Activated T-cell treated with anti-CD3 and anti-CD28 coated beads, Interleukin-2, amount 50 U/mL, for 4 hours (primary cell): ENCODE results near the gene OR8A1. TPM values are rescaled to one million over a fixed set of nuclear protein-coding genes. Genes with fewer than 3 reads are reported as not detected.
"Not testable (repeated sequence)": the region's sequence is repeated elsewhere in the genome, so short reads cannot be mapped to it uniquely, and the experiment has no call there.

Experiments used
- ATAC-seq, 2 donors: fragments of 200-7000 bp; cut with Tn5 transposase; one replicate each; pipeline ENCODE4 v1.10.0; 2021
- DNase-seq: peaks from one replicate; pipeline ENCODE4 v3.0.0-alpha.2; 2020
- H3K27me3 Mint-ChIP-seq: one replicate; pipeline ENCODE4 v1.8.0; 2021; ENCODE audit warnings: low read depth, mixed read lengths
- H3K36me3 Mint-ChIP-seq: one replicate; pipeline ENCODE4 v1.8.0; 2022; ENCODE audit warnings: mixed read lengths; ENCODE audit not compliant: insufficient read depth
- H3K4me1 Mint-ChIP-seq: one replicate; pipeline ENCODE4 v1.8.0; 2021; ENCODE audit warnings: low read depth, mixed read lengths
- H3K4me3 Mint-ChIP-seq: one replicate; pipeline ENCODE4 v1.8.0; 2021; ENCODE audit warnings: mild to moderate bottlenecking, moderate library complexity, mixed read lengths
- H3K9me3 Mint-ChIP-seq: one replicate; pipeline ENCODE4 v1.8.0; 2021; ENCODE audit warnings: mixed read lengths
- total RNA-seq, 3 donors: library from RNA; stranded (reverse); gene quantifications; one replicate each; pipeline ENCODE4 v1.2.1, GENCODE V29; 2021

The OR8A1 gene
- total RNA-seq, 3 donors from 2014 or later, result not detected

DNA sequence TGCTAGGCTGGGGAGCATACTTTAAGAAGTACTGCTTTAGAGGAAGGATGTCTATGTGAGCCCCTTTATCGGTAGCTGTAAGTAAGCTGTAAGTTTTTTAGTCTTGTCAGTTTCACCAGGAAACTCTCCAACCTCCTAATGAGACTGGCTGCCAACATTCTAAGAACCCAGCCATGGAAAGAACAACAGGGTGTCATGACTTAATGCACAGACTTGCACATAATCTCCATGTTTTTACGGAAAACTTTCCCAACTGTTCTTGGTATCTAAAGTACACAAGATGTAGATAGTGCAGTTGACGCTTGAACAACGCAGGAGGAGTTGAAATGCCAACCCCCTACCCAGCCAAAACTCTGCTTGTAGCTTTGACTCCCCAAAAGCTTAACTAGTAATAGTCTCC lies 9.0 kb downstream of the OR8A1 start:
- no peaks in the 10 kb centered on the region for H3K36me3 Mint-ChIP-seq
- H3K27me3 Mint-ChIP-seq, result peaks cover 3% of the 10 kb centered on the region
- H3K9me3 Mint-ChIP-seq, result no peaks in the 10 kb centered on the region
- DNase-seq (no peak), ATAC-seq (no peak)
- H3K4me3 Mint-ChIP-seq, result no peak overlapping the region
- no peaks in the 10 kb centered on the region for H3K4me1 Mint-ChIP-seq

DNA sequence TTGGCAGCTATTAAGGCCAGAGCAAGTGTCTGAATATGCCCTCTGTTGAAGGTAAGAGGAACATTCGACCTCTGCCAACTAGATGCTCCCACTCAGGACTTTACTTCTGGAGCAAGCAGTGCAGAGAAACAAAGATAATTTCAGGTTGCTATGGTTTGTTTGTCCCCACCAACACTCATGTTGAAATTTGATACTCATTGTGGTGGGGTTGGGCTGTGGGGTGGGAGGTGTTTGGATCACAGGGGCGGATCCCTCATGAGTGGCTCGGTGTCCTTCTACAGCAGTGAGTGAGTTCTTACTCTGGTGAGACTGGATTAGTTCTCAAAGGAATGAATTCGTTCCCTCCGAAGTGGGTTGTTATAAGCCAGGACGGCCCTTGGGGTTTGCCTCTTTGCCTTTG lies 12.0 kb downstream of the OR8A1 start:
- no peak for DNase-seq
- Mint-ChIP-seq H3K4me1 (no peaks in the 10 kb centered on the region), H3K9me3 (no peaks in the 10 kb centered on the region), H3K36me3 (no peaks in the 10 kb centered on the region), H3K27me3 (peaks cover 3% of the 10 kb centered on the region), H3K4me3 (no peak overlapping the region)
- no peak for ATAC-seq

DNA sequence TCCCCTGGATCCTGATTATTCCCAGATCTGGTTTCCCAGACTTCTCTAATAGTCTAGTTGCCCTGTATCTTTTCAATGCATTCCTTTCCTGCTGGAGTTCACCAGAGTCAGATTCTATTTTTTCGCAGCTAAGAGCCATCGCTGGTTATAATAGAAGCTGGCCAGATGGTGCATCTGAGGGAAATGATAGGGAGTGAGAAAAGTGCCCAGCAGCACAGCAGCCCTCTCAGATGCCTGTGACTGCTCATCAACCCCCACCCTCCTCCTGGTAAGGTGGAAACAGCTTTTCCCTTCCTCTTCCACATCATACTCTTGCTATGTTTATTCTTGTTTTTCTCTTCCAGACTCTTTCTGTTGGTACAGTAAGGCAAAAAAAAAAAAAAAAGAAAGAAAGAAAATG lies 12.8 kb downstream of the OR8A1 start:
- no peaks in the 10 kb centered on the region for H3K4me1 Mint-ChIP-seq
- no peak overlapping the region for H3K4me3 Mint-ChIP-seq
- H3K36me3 Mint-ChIP-seq, result no peaks in the 10 kb centered on the region
- no peaks in the 10 kb centered on the region for H3K9me3 Mint-ChIP-seq
- peaks cover 8% of the 10 kb centered on the region for H3K27me3 Mint-ChIP-seq
- DNase-seq (no peak), ATAC-seq (no peak)

DNA sequence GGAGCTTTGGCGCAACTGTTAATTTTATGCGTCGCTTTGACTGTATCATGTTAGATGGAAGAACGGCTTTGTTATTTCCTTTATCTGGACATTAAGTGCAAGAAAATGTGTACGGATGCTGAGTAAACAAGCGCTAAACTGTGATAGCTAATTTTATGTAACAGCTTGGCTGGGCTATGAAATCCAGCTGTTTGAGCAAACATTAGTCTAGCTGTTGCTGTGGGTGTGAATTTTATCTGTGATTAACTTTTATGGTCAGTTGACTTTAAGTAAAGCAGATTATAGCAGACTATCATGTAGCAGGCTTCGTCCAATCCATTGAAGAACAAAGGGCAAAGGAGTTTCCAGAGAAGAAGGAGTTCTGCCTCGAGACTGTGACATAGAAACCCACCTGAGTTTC lies 14.0 kb downstream of the OR8A1 start:
- Mint-ChIP-seq H3K36me3 (no peaks in the 10 kb centered on the region), H3K4me3 (no peak overlapping the region), H3K9me3 (no peaks in the 10 kb centered on the region), H3K4me1 (no peaks in the 10 kb centered on the region), H3K27me3 (peaks cover 12% of the 10 kb centered on the region)
- DNase-seq (no peak), ATAC-seq (no peak)

DNA sequence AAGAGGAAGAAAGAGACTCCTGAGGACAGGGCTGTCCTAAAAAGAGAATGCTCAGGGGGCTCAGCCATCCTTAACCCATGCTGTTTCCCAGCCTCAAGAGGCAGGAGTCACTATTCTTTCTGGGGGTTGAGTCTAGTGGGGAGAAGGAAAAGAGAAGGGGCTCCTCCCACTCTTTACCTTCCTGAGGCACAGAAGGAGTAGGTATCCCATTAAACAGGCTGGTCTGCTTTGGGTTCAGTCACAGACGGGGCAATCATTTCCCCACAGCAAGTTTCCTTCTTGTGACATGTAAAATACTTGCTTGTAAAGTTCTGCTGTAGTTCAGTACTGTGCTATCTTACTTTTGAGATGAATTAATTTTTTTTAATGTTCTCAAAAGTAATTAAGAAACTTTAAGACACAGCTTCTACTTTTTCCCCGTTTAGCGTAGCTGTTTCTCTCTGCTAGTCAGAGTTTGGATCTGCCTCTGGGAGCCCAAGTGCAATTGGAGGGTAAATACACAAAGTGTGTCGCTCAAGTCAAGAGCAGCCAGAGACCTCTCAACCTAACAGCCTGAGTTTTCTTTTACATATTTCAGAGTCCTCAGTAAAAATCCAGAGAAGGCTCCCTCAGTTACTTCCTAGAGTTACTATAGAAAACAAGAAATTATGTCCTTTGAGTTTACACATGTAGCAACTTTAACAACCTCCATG lies 15.0 kb downstream of the OR8A1 start:
- no peak for DNase-seq

DNA sequence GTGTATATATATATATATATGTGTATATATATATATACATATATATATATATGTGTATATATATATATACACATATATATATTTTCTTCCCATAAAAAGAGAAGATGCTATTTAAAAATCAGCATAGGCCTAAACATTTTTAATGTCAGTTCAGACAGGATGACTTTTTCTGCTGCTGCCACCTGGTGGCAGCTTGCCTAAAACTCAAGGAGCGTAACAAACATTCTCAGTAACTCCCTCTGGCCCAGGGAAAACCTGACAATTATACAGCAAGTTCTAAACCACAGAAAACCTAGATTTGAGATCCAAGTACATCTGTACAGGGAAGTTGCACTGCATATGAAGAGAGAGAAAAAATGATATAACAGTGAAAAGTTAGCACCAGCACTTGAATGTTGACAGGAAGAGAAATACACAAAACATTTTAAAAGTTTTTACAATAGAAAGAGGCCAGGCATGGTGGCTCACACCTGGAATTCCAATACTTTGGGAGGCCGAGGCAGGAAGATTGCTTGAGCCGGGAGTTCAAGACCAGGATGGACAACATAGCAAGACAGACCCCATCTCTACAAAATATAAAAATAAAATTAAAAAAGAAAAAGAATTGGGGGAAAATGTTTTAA lies 16.6 kb downstream of the OR8A1 start:
- ATAC-seq, result no peak
- Mint-ChIP-seq H3K9me3 (no peaks in the 10 kb centered on the region), H3K4me3 (no peak overlapping the region)

More for the DNA sequence above, 15.0 kb downstream of the OR8A1 start:
- Mint-ChIP-seq H3K4me3 (no peak overlapping the region), H3K27me3 (peaks cover 16% of the 10 kb centered on the region), H3K9me3 (no peaks in the 10 kb centered on the region), H3K4me1 (no peaks in the 10 kb centered on the region), H3K36me3 (no peaks in the 10 kb centered on the region)
- no peak for ATAC-seq

DNA sequence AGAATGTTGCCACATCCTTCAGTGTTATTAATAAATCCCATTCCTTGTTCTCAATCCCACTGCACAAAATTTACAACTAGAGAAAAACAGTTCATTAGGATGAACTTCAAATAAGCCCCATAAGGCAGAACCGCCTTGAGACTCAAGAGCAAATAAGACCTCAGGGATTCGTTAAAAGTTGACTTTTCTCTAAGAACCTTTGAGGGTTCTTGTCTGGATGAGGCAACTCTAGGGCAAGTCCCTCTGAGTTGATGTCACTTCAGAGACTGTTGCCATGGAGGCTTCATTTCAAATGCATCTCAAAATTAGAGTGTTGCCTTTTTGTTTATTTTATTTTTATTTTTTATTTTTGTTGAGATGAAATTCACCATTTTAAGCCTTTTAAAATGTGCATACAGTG lies 21.6 kb downstream of the OR8A1 start:
- H3K4me3 Mint-ChIP-seq, result no peak overlapping the region
- DNase-seq, result no peak
- peaks cover 23% of the 10 kb centered on the region for H3K27me3 Mint-ChIP-seq
- H3K36me3 Mint-ChIP-seq, result no peaks in the 10 kb centered on the region
- ATAC-seq, result no peak
- no peaks in the 10 kb centered on the region for H3K9me3 Mint-ChIP-seq
- H3K4me1 Mint-ChIP-seq, result no peaks in the 10 kb centered on the region

More for the DNA sequence above, 16.6 kb downstream of the OR8A1 start:
- Mint-ChIP-seq H3K36me3 (no peaks in the 10 kb centered on the region), H3K27me3 (peaks cover 16% of the 10 kb centered on the region), H3K4me1 (no peaks in the 10 kb centered on the region)
- peak; percentile 25 for DNase-seq

DNA sequence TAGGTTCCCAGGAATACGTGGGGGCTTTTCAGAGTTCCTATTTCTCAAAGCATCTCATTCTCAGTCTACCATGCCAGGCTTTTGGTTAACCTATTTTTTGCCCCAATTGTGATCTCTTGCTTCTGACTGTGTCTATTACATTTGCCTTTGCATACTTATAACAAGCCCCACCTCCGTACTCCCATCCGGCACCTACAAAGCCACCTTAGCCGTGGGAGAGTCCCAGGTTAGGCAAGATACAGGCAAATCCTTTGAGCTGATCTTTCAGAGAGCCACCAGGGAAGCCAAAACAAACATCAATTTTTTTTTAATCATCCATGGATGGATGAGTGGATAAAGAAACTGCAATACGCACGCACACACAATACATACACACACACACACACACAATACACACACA lies 22.8 kb downstream of the OR8A1 start:
- Mint-ChIP-seq H3K4me1 (no peaks in the 10 kb centered on the region), H3K4me3 (no peak overlapping the region), H3K9me3 (no peaks in the 10 kb centered on the region), H3K27me3 (peaks cover 23% of the 10 kb centered on the region), H3K36me3 (no peaks in the 10 kb centered on the region)
- DNase-seq (no peak), ATAC-seq (no peak)

DNA sequence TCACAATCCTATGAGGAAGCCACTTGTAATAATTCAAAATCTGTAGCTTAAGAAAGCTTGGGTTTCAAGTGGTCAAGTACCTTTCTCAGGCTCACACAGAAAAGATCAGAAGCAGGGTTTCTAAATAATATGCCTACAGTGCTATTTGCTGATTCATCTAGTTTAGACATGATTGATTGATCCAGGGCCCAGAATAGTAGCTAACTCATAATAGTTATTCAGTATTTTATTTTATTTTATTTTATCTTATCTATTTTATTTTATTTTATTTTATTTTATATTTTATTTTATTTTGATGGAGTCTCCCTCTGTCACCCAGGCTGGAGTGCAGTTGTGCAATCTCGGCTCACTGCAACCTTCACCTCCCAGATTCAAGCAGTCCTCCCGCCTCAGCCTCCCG lies 25.5 kb downstream of the OR8A1 start:
- no peaks in the 10 kb centered on the region for H3K4me1 Mint-ChIP-seq

DNA sequence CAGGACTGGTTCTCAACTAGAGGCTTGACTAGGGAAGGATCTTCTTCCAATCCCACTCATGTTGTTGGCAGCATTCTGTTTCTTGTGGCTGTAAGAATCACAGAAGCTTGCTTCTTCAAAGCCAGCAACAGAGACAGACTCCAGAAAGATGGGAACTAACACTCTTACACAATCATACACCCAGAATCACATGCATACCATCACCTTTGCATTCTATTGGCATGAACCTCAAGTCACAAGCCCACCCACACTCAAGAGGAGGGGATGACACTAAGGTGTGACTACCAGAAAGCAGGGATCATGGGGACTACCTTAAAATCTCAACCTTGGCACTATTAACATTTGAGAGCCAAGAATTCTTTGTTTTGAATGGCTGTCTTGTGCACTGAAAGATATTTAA lies 27.8 kb downstream of the OR8A1 start:
- Mint-ChIP-seq H3K36me3 (no peaks in the 10 kb centered on the region), H3K4me1 (no peaks in the 10 kb centered on the region), H3K4me3 (no peak overlapping the region), H3K9me3 (no peaks in the 10 kb centered on the region), H3K27me3 (peaks cover 28% of the 10 kb centered on the region)
- ATAC-seq (no peak), DNase-seq (no peak)

More for the DNA sequence above, 25.5 kb downstream of the OR8A1 start:
- Mint-ChIP-seq H3K4me3 (no peak overlapping the region), H3K27me3 (peaks cover 17% of the 10 kb centered on the region), H3K9me3 (no peaks in the 10 kb centered on the region), H3K36me3 (no peaks in the 10 kb centered on the region)
- DNase-seq (no peak), ATAC-seq (no peak)

DNA sequence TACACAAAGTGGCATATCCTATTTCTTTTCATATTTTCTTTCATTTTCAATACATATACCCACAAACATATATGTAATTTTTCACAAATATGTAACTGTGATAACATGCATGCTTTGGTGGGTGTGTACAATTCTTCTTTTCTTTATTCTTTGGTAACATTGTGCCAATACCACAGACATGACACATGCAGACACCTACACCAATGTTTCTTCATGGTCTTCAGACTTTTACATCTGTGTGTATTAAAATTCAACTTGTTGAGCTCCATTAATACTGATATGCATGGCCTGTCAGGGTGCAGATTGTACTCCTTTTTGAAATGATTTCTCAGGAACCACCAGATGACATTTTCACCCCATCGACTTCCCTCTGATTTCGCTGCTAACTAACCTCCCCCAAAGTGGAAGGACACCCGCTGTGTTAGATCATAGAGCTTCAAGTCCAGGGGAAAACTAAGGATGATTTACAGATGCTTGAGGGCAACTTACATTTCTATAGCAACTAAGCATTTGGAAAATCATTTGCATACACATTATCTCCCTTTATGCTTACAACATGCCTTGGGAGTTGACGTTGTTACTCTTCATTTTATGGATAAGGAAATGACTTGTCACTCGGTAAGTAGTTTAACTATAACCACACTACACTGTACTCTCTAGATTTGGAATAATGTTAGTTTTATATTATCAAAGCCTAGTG lies 31.0 kb downstream of the OR8A1 start:
- Mint-ChIP-seq H3K4me3 (no peak overlapping the region), H3K9me3 (no peaks in the 10 kb centered on the region), H3K27me3 (peaks cover 21% of the 10 kb centered on the region), H3K4me1 (no peaks in the 10 kb centered on the region), H3K36me3 (no peaks in the 10 kb centered on the region)
- ATAC-seq, result no peak
- DNase-seq, result no peak

DNA sequence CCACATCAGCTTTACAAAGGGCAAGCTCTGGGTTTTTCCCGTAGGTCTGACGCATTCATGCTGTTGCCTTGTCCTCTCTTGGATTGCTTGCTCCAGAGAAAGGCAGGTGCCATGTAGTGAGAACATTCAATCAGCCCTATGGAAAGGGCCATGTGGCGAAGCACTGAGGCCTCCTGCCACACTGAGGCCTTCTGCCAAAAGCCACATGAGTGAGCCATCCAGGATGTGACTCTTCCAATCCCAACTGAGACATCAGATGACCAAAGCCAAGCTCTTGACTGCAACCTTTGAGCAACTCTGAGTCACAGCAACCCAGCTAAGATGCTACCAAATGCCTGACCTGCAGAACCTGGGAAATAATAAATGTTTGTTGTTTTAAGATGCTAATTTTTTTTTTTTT lies 32.4 kb downstream of the OR8A1 start:
- Mint-ChIP-seq H3K27me3 (peaks cover 17% of the 10 kb centered on the region), H3K4me3 (no peak overlapping the region), H3K4me1 (no peaks in the 10 kb centered on the region), H3K36me3 (no peaks in the 10 kb centered on the region), H3K9me3 (no peaks in the 10 kb centered on the region)
- no peak for ATAC-seq
- DNase-seq, result no peak

DNA sequence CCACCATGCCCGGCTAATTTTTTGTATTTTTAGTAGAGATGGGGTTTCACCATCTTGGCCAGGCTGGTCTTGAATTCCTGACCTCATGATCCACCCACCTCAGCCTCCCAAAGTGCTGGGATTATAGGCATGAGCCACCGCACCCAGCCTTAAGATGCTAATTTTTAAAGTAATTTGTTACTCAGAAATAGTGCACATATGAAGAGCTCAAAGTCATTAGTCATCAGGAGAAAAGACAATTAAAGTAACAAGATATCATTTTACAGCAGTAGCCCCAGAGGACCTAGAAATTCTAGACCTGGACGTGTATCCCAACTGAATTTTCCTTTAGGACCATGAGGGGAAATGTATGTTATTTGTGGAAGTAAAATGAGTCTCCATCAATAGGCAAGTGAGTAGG lies 32.9 kb downstream of the OR8A1 start:
- not testable (repeated sequence) for H3K4me3 Mint-ChIP-seq, H3K4me1 Mint-ChIP-seq, H3K9me3 Mint-ChIP-seq, DNase-seq, ATAC-seq, H3K36me3 Mint-ChIP-seq
- peaks cover 12% of the 10 kb centered on the region for H3K27me3 Mint-ChIP-seq

DNA sequence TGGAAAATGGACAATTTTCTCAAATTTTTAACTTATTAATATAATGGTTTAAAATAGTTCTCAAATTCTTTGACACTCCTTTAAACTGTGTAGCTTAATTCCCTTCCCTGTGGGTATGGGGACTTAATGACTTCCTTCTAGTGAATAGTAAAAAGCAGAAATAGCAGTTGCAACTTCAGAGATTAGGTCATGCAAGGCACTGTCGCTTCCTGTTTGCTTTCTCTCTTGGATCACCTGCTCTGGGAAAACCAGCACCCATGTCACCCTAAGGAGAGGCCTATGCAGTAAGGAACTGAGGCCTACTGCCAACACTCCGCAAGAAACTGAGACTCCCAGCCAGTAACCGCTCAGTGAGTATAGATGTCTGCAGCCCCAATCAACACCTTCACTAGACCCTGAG lies 35.9 kb downstream of the OR8A1 start:
- no peaks in the 10 kb centered on the region for H3K36me3 Mint-ChIP-seq
- H3K4me1 Mint-ChIP-seq, result no peaks in the 10 kb centered on the region
- H3K9me3 Mint-ChIP-seq, result no peaks in the 10 kb centered on the region
- no peak overlapping the region for H3K4me3 Mint-ChIP-seq
- no peak for ATAC-seq
- no peak for DNase-seq
- H3K27me3 Mint-ChIP-seq, result peaks cover 9% of the 10 kb centered on the region

DNA sequence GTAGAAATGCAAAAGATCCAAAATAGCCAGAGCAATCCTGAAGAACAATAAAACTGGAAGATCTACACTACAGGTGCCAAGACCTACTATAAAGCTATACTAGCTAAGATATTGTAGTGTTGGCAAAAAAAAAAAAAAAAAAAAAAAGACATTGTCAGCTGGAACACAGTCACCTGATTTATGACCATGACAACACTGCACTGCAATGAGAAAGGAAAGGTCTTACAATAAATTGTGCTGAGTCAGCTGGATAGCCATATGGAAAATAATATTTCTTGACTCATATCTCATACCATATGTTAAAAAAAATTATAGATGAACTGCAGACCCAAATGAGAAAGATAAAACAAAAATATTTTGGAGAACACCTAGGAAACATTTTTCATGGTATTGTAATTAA lies 38.4 kb downstream of the OR8A1 start:
- Mint-ChIP-seq H3K4me1 (peaks cover 4% of the 10 kb centered on the region), H3K4me3 (no peak overlapping the region), H3K36me3 (no peaks in the 10 kb centered on the region), H3K27me3 (no peaks in the 10 kb centered on the region), H3K9me3 (no peaks in the 10 kb centered on the region)
- DNase-seq (no peak), ATAC-seq (no peak)
